GM12874 (cell line): Measurements from ENCODE around the gene NTRK3.

Experiments
- TF ChIP-seq, protein P1 (sequence below): IDR thresholded peaks from 2 replicates; pipeline ENCODE4 v1.5.1; 2011; ENCODE audit warnings: low read depth, mild to moderate bottlenecking, control low read depth, low read length, moderate library complexity; ENCODE audit not compliant: insufficient read depth

NTRK3 gene

DNA sequence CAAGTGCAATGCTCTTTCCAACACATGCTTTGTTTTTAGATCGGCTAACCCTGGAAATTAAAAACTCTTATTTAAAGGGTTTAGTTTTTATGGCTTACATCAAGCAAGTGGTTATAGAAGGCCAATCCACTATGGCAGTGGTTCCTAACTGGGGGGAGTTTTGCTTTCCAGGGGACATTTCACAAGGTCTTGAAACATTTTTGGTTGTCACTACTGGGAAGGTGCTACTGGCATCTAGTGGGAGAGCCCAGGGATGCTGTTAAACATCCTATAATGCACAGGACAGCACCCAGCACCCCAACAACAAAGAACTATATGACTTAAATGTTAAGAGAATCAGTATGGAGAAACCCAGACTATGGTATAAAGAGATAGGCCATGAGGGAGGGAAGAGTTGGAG is 439.0 kb downstream of the NTRK3 start:
- TF ChIP-seq, protein P1, sequence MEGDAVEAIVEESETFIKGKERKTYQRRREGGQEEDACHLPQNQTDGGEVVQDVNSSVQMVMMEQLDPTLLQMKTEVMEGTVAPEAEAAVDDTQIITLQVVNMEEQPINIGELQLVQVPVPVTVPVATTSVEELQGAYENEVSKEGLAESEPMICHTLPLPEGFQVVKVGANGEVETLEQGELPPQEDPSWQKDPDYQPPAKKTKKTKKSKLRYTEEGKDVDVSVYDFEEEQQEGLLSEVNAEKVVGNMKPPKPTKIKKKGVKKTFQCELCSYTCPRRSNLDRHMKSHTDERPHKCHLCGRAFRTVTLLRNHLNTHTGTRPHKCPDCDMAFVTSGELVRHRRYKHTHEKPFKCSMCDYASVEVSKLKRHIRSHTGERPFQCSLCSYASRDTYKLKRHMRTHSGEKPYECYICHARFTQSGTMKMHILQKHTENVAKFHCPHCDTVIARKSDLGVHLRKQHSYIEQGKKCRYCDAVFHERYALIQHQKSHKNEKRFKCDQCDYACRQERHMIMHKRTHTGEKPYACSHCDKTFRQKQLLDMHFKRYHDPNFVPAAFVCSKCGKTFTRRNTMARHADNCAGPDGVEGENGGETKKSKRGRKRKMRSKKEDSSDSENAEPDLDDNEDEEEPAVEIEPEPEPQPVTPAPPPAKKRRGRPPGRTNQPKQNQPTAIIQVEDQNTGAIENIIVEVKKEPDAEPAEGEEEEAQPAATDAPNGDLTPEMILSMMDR, result no peak

DNA sequence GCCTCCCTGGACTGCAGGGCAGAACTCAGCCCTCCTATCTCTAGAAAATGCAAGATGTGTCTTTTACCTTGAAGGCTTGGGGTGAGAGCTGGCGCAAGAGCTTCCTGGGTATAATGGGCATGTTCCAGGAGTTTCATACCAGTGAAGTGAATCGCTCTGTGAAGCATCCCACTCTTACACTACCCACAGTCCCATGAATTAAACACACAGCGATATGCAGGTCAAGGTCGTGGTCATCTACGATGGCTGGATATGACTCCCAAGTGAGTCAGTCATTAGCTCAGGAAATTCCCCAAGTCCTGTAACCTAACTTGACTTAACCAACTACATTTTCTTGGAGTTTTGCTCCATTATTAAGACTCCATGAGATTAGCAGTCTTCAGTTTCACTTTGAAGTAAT is 439.7 kb downstream of the NTRK3 start:
- TF ChIP-seq, protein P1, result no peak

DNA sequence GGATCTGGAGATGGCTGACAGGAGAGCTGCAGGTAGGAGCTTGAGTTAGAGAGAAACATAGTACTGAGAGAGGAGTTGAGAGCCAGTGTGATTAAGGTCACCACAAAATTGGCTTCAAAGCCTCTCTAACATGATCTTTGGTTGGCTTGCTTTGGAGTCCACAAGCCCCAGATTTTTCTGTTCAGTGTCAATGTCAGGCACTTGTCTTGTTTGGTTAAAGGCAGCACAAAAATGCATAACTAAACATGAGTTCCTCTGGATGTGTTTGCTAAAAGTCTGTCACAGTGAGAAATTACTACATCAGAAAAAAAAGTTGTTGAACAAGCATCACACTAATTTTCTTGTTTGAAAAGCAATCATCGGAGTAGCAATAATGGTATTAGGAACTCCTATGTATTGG is 440.5 kb downstream of the NTRK3 start:
- TF ChIP-seq, protein P1, result no peak
